Heart left ventricle (tissue), 13 donors: ENCODE measurements around the gene SUFU.
A peak's percentile ranks its signal among the peaks of the same experiment; 100 is the strongest.

Source experiments
- POLR2A ChIP-seq, 2 donors: fragments of 450-650 bp; IDR thresholded peaks; one replicate each; pipeline ENCODE4 v1.6.1; 2017; ENCODE audit warnings: antibody characterized with exemption in 2 of 2, mild to moderate bottlenecking in 2 of 2, moderate library complexity in 2 of 2
- TF ChIP-seq, protein P1 (sequence below), 12 donors: fragments of 200-600 bp; sonication (generic) in 4 of 12; IDR thresholded peaks; one replicate each; pipeline versions ENCODE4 v1.5.0 to v1.8.0; 2018 to 2022; ENCODE audit warnings: antibody characterized with exemption in 12 of 12, mild to moderate bottlenecking in 5 of 12
- donor health status: ischemic (EF 13 %, LVEDD 7.1; RV severe dilation, severe dysfunction).
- donor health status: DM: no; HTN: yes; CAD: no.
- donor health status: DM: no; HTN: no; CAD: no.
- donor health status: ischemic (EF 25% LVEDD 6.9; RV normal size, moderate dysfunction).
- donor health status: ischemic (EF 25% LVEDD 5.7; RV mildly dilated, moderate dysfunction).
- donor health status: ischemic (EF 35%, LVEDD 5.7; RV mildly dilated, moderate dysfunction).
- donor health status: nonischemic (EF 11% LVEDD 7.7; RV severe dilation, severe dysfunction).
- donor health status: DM: yes; HTN: yes; CAD: no.
- donor health status: PGD.
- donor health status: ischemic (EF 29% LVEDD 5.4; RV normal size, mild dysfunction).
- donor health status: nonischemic (EF 23%, LVEDD 6.1; RV moderate dilation, normal function).

DNA sequence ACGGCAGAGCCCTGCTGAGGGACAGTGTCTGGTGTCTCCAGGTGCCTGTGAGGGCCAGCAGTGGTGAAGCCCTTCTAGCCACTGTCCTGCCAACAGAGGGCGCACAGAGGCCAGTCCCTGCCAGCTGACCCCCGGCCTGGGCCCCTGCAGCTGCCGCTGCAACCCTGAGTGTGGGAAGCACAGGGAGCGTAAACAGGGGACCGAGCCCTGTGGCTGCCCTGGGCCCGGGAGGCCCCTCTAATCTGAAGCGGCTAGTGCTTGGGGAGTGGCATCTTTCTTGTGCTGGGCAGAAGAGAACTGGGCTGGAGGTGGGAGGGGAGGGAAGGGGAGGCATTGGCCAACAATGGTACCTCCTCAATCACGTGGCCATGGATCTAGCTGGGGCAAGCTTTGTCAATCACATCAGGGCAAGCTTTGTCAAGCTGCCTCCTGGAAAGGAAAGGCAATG is 175.1 kb downstream of the SUFU start:
- TF ChIP-seq, protein P1, sequence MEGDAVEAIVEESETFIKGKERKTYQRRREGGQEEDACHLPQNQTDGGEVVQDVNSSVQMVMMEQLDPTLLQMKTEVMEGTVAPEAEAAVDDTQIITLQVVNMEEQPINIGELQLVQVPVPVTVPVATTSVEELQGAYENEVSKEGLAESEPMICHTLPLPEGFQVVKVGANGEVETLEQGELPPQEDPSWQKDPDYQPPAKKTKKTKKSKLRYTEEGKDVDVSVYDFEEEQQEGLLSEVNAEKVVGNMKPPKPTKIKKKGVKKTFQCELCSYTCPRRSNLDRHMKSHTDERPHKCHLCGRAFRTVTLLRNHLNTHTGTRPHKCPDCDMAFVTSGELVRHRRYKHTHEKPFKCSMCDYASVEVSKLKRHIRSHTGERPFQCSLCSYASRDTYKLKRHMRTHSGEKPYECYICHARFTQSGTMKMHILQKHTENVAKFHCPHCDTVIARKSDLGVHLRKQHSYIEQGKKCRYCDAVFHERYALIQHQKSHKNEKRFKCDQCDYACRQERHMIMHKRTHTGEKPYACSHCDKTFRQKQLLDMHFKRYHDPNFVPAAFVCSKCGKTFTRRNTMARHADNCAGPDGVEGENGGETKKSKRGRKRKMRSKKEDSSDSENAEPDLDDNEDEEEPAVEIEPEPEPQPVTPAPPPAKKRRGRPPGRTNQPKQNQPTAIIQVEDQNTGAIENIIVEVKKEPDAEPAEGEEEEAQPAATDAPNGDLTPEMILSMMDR (IDR thresholded peaks at IDR 0.05): peak; percentile 42 to 76 (median 70)
- TF ChIP-seq POLR2A (IDR thresholded peaks at IDR 0.05): no peak
